ENCODE measurements around the gene C20orf204. TPM values are rescaled to one million over a fixed set of nuclear protein-coding genes. Genes with fewer than 3 reads are reported as not detected.

Gene C20orf204
- total RNA-seq, 1 experiment from 2014 or later: 3.4 TPM

GRCh38 chr20:64067733-64068307, 31.8 kb downstream of the C20orf204 start:
- Histone ChIP-seq H3K9me3 (ENCODE audit: low read length) (no peaks in the 10 kb centered on the region), H3F3A (ENCODE audit: low read length, unreplicated experiment) (no peaks in the 10 kb centered on the region), H3K36me3 (ENCODE audit: low read depth, low read length) (no peaks in the 10 kb centered on the region), H3K27me3 (ENCODE audit: low read length) (no peaks in the 10 kb centered on the region), H3K27ac (ENCODE audit: low read length) (no peak overlapping the region), H3K4me3 (ENCODE audit: low read length) (no peak overlapping the region), H3K4me1 (ENCODE audit: insufficient read depth, low read length) (peaks cover 30% of the 10 kb centered on the region), H3K79me2 (ENCODE audit: low read length) (peaks cover 10% of the 10 kb centered on the region), H3K9ac (ENCODE audit: low read length) (no peak overlapping the region), H4K20me1 (ENCODE audit: low read length) (no peaks in the 10 kb centered on the region), H3K4me2 (ENCODE audit: low read length) (no peak overlapping the region), H3K9me2 (replicated peaks; ENCODE audit: low read length) (no peaks in the 10 kb centered on the region), H2AFZ (ENCODE audit: low read length) (no peak overlapping the region)
- CTCF ChIA-PET: no interaction called here
- DNase-seq (no peak), ATAC-seq (no peak)
- POLR2A ChIA-PET (ENCODE audit: unreplicated experiment): no interaction called here
- TF ChIP-seq EZH2 (IDR thresholded peaks at IDR 0.05; ENCODE audit: low read length, unreplicated experiment) (no peak), CTCF (conservative IDR thresholded peaks at IDR 0.05; ENCODE audit: low read depth, low read length) (no peak), EZH2phosphoT487 (IDR thresholded peaks at IDR 0.05; ENCODE audit: borderline replicate concordance, low read length) (no peak)
- no TSS peak for BruUV-seq (replicated peaks)
- intact Hi-C loops (cut with micrococcal nuclease): no loop called here

- CTCF ChIA-PET: no interaction called here
- intact Hi-C loops (cut with micrococcal nuclease): no loop called here
- no TSS peak for BruUV-seq (replicated peaks)
These were observed 32.6 kb downstream of the C20orf204 start for GRCh38 chr20:64068386-64069208.

GRCh38 chr20:64069209-64069613, 33.2 kb downstream of the C20orf204 start:
- H3K9me3 ChIP-seq (ENCODE audit: low read length): no peaks in the 10 kb centered on the region
- no peak overlapping the region for H3K27ac ChIP-seq (ENCODE audit: low read length)
- no peak overlapping the region for H2AFZ ChIP-seq (ENCODE audit: low read length)
- H3K4me3 ChIP-seq (ENCODE audit: low read length): no peak overlapping the region
- intact Hi-C loops (cut with micrococcal nuclease): no loop called here
- no peaks in the 10 kb centered on the region for H4K20me1 ChIP-seq (ENCODE audit: low read length)
- H3K36me3 ChIP-seq (ENCODE audit: low read depth, low read length): no peaks in the 10 kb centered on the region
- no peak for TF ChIP-seq EZH2phosphoT487 (IDR thresholded peaks at IDR 0.05; ENCODE audit: borderline replicate concordance, low read length)
- no peak for TF ChIP-seq CTCF (conservative IDR thresholded peaks at IDR 0.05; ENCODE audit: low read depth, low read length)
- no peak for TF ChIP-seq EZH2 (IDR thresholded peaks at IDR 0.05; ENCODE audit: low read length, unreplicated experiment)
- no TSS peak for BruUV-seq (replicated peaks)
- peaks cover under 1% of the 10 kb centered on the region; the same call in 1 of the 2 replicates for H3K79me2 ChIP-seq (ENCODE audit: low read length)
- H3K4me2 ChIP-seq (ENCODE audit: low read length): no peak overlapping the region
- no peaks in the 10 kb centered on the region for H3F3A ChIP-seq (ENCODE audit: low read length, unreplicated experiment)
- ATAC-seq (no peak), DNase-seq (no peak)
- H3K9me2 ChIP-seq (replicated peaks; ENCODE audit: low read length): no peaks in the 10 kb centered on the region
- no peaks in the 10 kb centered on the region for H3K27me3 ChIP-seq (ENCODE audit: low read length)
- H3K4me1 ChIP-seq (ENCODE audit: insufficient read depth, low read length): peaks cover 24% of the 10 kb centered on the region
- H3K9ac ChIP-seq (ENCODE audit: low read length): no peak overlapping the region
- CTCF ChIA-PET: no interaction called here
- POLR2A ChIA-PET (ENCODE audit: unreplicated experiment): no interaction called here

More at GRCh38 chr20:64068386-64069208, 32.6 kb downstream of the C20orf204 start:
- Histone ChIP-seq H3K9me3 (ENCODE audit: low read length) (no peaks in the 10 kb centered on the region), H3K79me2 (ENCODE audit: low read length) (peaks cover 6% of the 10 kb centered on the region), H4K20me1 (ENCODE audit: low read length) (no peaks in the 10 kb centered on the region), H3K9me2 (replicated peaks; ENCODE audit: low read length) (no peaks in the 10 kb centered on the region), H2AFZ (ENCODE audit: low read length) (no peak overlapping the region), H3K27ac (ENCODE audit: low read length) (no peak overlapping the region), H3K4me2 (ENCODE audit: low read length) (no peak overlapping the region), H3K4me1 (ENCODE audit: insufficient read depth, low read length) (peaks cover 30% of the 10 kb centered on the region), H3K4me3 (ENCODE audit: low read length) (no peak overlapping the region), H3K9ac (ENCODE audit: low read length) (no peak overlapping the region), H3F3A (ENCODE audit: low read length, unreplicated experiment) (no peaks in the 10 kb centered on the region), H3K27me3 (ENCODE audit: low read length) (no peaks in the 10 kb centered on the region), H3K36me3 (ENCODE audit: low read depth, low read length) (no peaks in the 10 kb centered on the region)
- ATAC-seq: no peak
- no peak for TF ChIP-seq EZH2phosphoT487 (IDR thresholded peaks at IDR 0.05; ENCODE audit: borderline replicate concordance, low read length)
- no peak for DNase-seq
- POLR2A ChIA-PET (ENCODE audit: unreplicated experiment): no interaction called here

Data from PC-3 (cell line).